HG02840 (cell line): ENCODE data around the gene PMS1.
"Not testable (repeated sequence)": the region's sequence is repeated elsewhere in the genome, so short reads cannot be mapped to it uniquely, and the experiment has no call there.

Experiments used
- ATAC-seq: cut with Tn5 transposase; IDR thresholded peaks from one replicate; pipeline ENCODE4 v1.9.1; 2021; ENCODE audit warnings: mild to moderate bottlenecking, moderate library complexity, moderate number of reproducible peaks; ENCODE audit not compliant: unreplicated experiment, low FRiP score

Gene PMS1

DNA sequence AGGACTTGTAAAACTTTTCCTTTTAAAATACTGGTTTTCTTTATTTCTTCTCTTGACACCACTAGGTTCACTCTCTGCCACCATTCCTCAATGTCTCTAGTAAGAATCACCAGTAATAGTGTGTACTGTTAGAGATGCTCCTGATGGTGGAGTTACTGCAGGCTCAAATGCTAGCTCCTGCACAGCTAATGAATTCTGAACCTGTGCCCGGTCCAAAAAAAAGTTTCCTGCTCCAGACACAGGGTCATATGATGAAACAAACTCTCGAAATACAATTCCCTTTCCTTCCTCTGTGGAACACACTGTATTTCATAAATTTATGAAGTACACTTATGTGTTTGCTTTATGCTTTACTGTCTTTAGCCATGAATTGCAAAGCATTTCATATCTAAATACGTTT is 19.2 kb downstream of the PMS1 start:
- ATAC-seq, result no peak

- no peak for ATAC-seq
Observed at GRCh38 chr2:189818249-189819038, 34.2 kb downstream of the PMS1 start.

DNA sequence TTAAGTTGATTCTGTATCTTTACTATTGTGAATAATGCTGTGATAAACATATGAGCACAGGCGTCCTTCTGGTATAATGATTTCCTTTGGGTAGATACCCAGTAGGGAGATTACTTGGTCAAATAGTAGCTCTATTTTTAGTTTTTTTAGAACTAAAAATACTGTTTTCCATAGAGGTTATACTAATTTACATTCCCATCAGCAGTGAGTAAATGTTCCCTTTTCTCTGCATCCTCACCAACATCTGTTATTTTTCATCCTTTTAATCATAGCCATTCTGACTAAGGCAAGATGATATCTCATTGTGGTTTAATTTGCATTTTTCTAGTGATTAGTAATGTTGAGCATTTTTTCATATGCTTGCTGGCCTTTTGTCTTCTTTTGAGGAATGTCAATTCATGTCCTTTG is 35.1 kb downstream of the PMS1 start:
- no peak for ATAC-seq

GRCh38 chr2:189821953-189822748 is 37.9 kb downstream of the PMS1 start:
- no peak for ATAC-seq

DNA sequence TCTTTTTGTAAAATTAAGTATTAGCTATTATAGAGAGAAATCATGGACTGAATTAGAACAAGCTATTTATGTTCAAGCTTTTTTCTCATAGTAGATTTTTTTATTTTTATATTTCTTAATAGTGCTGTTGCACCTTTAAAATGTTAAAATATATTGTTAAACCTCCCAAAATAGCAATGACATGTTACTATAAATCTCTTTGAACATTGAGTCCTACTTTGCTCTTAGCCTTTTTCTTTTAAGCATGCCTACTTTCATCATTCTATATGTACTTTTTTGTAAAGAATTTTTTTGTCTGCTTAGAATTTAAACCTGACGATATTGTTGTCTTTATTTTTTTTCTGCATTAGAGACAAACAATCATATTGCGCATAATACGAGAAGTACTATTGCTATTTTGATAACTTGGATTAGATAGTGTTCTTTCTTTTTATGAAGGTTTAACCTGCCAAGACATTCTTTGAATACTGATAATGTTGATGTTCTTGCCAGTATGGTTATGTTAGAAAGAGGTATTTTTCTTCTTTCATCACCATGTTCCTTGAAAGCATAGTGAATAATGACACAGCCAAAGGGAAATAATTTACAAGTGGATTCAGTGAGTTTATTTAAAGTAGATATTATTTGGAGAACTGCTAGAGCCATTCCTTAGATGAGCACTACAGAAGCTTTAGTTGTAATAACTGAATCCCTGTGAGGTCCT is 40.6 kb downstream of the PMS1 start:
- no peak for ATAC-seq

- ATAC-seq, result no peak
Observed at GRCh38 chr2:189826039-189826438, 41.8 kb downstream of the PMS1 start.

GRCh38 chr2:189829102-189829833 is 45.0 kb downstream of the PMS1 start:
- no peak for ATAC-seq

DNA sequence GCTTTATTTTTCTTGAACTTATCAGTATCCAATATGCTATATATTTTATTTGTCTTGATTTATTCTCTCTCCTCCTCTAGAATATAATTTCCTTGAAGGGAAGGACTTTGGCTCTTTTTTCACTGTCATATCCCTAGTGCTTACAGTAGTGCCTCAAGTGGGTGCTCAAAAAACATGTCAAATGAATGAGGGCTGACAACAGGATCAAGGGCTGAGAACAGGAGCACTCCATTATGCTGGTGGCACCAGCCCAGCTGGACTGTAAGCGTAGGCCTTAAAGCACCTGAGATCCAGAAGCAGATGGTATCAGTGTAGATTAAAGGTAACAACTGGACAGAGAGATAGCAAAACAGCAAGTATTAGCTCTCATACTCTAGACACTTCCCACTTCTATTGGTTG is 46.3 kb downstream of the PMS1 start:
- no peak for ATAC-seq

GRCh38 chr2:189834059-189834458 is 49.8 kb downstream of the PMS1 start:
- no peak for ATAC-seq

GRCh38 chr2:189834642-189835041 is 50.4 kb downstream of the PMS1 start:
- not testable (repeated sequence) for ATAC-seq

DNA sequence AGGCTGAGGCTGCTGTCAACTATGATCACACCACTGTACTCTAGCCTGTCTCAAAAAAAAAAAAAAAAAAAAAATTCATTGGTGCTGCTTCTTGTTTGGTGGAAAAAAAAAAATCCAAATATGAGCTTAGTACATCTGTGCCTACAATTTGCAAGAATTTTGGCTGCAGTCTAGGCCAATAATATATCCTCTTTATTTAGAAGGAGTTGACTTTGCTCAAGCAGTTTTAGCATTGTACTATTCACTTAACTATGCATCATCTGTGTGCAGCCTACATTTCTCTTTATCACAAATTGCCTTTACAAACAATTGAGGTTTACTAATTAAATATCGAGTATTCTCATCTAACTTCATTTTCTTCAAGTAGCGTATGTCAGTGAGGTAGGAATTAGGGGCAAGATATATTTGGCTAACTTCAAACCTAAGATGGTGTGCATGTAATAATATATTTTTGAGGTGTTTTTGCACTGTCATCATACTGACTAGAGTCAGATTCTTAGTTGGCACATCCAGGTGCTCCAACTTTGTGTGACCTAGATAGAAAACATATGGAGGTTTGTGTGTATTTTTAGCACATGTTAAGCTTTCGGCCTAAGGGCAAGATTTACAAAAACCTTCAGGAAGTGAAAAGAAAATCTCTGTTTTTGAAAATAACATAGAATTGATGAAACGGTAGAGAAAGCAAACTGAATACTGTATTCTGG is 51.8 kb downstream of the PMS1 start:
- ATAC-seq, result no peak

DNA sequence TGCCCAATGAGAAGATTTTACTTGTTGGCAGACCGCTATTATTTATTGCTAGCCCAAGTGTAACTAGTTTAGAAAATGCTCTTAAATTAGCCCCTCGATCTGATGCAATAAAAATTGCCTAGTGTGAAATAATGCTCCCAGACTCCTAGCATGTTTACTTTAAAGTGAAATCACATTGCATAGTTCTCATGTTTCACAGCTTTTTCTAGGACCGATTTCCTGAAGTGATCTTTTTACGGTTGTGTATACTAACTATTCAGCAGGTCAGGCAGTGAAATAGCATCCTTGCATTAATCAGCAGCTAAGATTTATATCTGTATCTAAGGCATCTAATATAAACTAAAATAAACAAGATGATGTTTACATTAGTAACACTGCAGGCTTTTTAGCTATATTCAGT is 52.4 kb downstream of the PMS1 start:
- no peak for ATAC-seq

DNA sequence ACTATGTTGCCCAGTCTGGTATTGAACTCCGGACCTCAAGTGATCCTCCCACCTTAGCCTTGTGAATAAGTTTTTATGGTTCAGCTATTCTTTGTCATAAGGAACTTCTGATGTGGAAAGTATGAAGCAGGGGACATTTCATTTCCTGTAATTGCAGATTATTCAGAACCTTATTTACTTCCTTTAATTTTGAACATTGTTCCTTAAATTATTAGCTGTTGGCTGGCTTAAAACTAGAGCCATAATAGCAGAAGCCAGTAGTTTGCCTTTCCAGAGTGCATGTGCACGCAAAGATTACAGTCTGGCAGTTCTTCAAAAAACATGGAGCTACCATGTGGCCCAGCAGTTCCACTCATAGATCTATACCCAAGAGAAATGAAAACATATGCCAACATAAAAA is 53.1 kb downstream of the PMS1 start:
- ATAC-seq, result no peak

- no peak for ATAC-seq
Observed at GRCh38 chr2:189841019-189841418, 56.8 kb downstream of the PMS1 start.

DNA sequence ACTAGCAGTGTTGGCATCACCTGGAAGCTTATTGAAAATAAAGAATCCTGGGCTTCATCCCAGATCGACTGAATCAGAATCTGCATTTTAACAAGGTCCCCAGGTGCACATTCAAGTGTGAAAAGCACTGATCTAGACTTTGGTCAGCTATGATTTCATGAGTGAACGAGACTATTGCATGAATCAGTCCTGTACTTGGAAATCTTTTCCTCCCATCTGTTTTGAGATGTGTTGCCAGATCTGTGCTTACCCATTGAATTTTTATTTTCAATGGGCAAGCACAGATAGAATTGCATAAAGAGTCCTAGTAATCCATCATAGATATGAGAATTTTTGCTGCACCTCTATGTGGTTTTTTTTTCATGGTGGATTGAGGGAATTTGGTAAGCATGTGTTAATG is 64.0 kb downstream of the PMS1 start:
- no peak for ATAC-seq

GRCh38 chr2:189849550-189849949 is 65.3 kb downstream of the PMS1 start:
- no peak for ATAC-seq

- no peak for ATAC-seq
Observed at GRCh38 chr2:189851174-189851826, 67.0 kb downstream of the PMS1 start.

DNA sequence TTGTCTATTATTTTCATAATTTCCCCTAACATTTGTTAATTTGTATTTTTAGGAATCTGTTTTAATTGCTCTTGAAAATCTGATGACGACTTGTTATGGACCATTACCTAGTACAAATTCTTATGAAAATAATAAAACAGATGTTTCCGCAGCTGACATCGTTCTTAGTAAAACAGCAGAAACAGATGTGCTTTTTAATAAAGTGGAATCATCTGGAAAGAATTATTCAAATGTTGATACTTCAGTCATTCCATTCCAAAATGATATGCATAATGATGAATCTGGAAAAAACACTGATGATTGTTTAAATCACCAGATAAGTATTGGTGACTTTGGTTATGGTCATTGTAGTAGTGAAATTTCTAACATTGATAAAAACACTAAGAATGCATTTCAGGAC is 69.9 kb downstream of the PMS1 start:
- ATAC-seq, result no peak

- ATAC-seq, result no peak
Observed at GRCh38 chr2:189854940-189855339, 70.7 kb downstream of the PMS1 start.
